HFFc6 (cell line): Measurements from ENCODE around the gene PDPK1. TPM values are rescaled to one million over a fixed set of nuclear protein-coding genes. Genes with fewer than 3 reads are reported as not detected.
A peak's percentile ranks its signal among the peaks of the same experiment; 100 is the strongest.

Experiments used
- DNase-seq: peaks from one replicate; pipeline ENCODE4 v3.0.0-alpha.2; 2018
- H3K27ac Mint-ChIP-seq: 2 replicates; pipeline ENCODE4 v1.8.0; 2020; ENCODE audit warnings: mild to moderate bottlenecking, mixed read lengths
- H3K27me3 Mint-ChIP-seq: 2 replicates; pipeline ENCODE4 v1.8.0; 2021; ENCODE audit warnings: mild to moderate bottlenecking, moderate library complexity, mixed read lengths; ENCODE audit not compliant: insufficient read depth
- H3K36me3 Mint-ChIP-seq: 2 replicates; pipeline ENCODE4 v1.8.0; 2021; ENCODE audit warnings: low read depth, mixed read lengths
- H3K4me1 Mint-ChIP-seq: 2 replicates; pipeline ENCODE4 v1.8.0; 2020; ENCODE audit warnings: low read depth, mixed read lengths
- H3K4me3 Mint-ChIP-seq: 2 replicates; pipeline ENCODE4 v1.8.0; 2020; ENCODE audit warnings: mild to moderate bottlenecking, moderate library complexity, mixed read lengths
- H3K9me3 Mint-ChIP-seq: 2 replicates; pipeline ENCODE4 v1.8.0; 2020; ENCODE audit warnings: mild to moderate bottlenecking, mixed read lengths
- total RNA-seq, 6 experiments: library from RNA; stranded (reverse); fragmentation: NEBNext Ultra II Directional; extraction: Animal tissue kit (Norgen Biotek cat#: 25700); gene quantifications; 2 replicates in 1 of 6; 3 replicates in 5 of 6; pipeline ENCODE4 v1.2.3, GENCODE V29; 2021
- TF ChIP-seq, protein P1 (sequence below): fragments of 200-600 bp; sonication (generic); IDR thresholded peaks from 2 replicates; pipeline ENCODE4 v1.5.0; 2021; ENCODE audit warnings: antibody characterized with exemption, mild to moderate bottlenecking

Gene PDPK1
- total RNA-seq, 6 experiments from 2014 or later = 34.2 to 43.8 (median 37.0) TPM

GRCh38 chr16:2518823-2519710 lies 18.8 kb upstream of the PDPK1 start:
- Mint-ChIP-seq H3K27ac (peak overlapping the region; percentile 90), H3K36me3 (peaks cover 39% of the 10 kb centered on the region), H3K27me3 (peaks cover 26% of the 10 kb centered on the region), H3K4me3 (peak overlapping the region; percentile 84), H3K4me1 (peaks cover 52% of the 10 kb centered on the region), H3K9me3 (no peaks in the 10 kb centered on the region)
- TF ChIP-seq, protein P1, sequence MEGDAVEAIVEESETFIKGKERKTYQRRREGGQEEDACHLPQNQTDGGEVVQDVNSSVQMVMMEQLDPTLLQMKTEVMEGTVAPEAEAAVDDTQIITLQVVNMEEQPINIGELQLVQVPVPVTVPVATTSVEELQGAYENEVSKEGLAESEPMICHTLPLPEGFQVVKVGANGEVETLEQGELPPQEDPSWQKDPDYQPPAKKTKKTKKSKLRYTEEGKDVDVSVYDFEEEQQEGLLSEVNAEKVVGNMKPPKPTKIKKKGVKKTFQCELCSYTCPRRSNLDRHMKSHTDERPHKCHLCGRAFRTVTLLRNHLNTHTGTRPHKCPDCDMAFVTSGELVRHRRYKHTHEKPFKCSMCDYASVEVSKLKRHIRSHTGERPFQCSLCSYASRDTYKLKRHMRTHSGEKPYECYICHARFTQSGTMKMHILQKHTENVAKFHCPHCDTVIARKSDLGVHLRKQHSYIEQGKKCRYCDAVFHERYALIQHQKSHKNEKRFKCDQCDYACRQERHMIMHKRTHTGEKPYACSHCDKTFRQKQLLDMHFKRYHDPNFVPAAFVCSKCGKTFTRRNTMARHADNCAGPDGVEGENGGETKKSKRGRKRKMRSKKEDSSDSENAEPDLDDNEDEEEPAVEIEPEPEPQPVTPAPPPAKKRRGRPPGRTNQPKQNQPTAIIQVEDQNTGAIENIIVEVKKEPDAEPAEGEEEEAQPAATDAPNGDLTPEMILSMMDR = no peak
- no peak for DNase-seq

- H3K27me3 Mint-ChIP-seq = peaks cover 25% of the 10 kb centered on the region
- peaks cover 52% of the 10 kb centered on the region for H3K4me1 Mint-ChIP-seq
- no peaks in the 10 kb centered on the region for H3K9me3 Mint-ChIP-seq
- peak overlapping the region; percentile 84 for H3K4me3 Mint-ChIP-seq
- H3K36me3 Mint-ChIP-seq = peaks cover 43% of the 10 kb centered on the region
- H3K27ac Mint-ChIP-seq = peak overlapping the region; percentile 90
- TF ChIP-seq, protein P1 = no peak
- no peak for DNase-seq
These were observed 18.1 kb upstream of the PDPK1 start for GRCh38 chr16:2519711-2520080.

DNA sequence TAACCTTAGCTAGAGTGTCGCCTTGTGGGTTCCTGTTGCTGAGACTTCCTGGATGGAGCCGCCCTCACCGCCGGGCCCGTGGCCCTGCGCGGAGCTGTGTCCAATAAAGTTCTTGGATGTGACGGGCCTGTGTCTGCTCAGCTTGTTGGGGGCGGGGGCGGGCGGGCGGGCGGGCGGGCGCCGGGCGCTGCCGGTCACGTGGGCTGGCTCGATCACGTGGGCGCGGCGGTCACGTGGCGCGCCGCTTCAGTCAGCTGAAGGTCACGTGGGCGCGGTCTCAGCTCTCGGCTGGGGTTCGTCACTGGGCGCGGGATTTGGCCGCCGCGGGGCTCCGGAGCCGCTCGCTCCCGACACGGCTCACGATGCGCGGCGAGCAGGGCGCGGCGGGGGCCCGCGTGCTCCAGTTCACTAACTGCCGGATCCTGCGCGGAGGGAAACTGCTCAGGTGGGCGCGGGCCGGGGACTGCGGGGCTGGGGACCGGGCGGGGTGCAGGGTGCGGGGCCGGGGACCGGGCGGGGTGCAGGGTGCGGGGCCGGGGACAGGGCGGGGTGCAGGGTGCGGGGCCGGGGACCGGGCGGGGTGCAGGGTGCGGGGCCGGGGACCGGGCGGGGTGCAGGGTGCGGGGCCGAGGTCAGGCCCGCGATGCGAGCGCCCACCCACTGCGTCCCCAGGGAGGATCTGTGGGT lies 17.6 kb upstream of the PDPK1 start, which contains the start of gene AMDHD2:
Gene AMDHD2 (plus strand): TSS at position 275 of the 687 bp plus-strand sequence. CDS start 88 bp downstream, at position 363.
- Mint-ChIP-seq H3K4me1 (peaks cover 50% of the 10 kb centered on the region), H3K27ac (peak within 1 kb of the TSS; percentile 90), H3K27me3 (peaks cover 20% of the 10 kb centered on the region), H3K36me3 (peaks cover 42% of the 10 kb centered on the region), H3K4me3 (peak within 1 kb of the TSS; percentile 86), H3K9me3 (no peaks in the 10 kb centered on the region)
- DNase-seq = peak; percentile 85
- TF ChIP-seq, protein P1 = no peak

GRCh38 chr16:2520784-2521531 lies 16.9 kb upstream of the PDPK1 start:
- peaks cover 19% of the 10 kb centered on the region for H3K27me3 Mint-ChIP-seq
- peak overlapping the region; percentile 86 for H3K4me3 Mint-ChIP-seq
- H3K27ac Mint-ChIP-seq = peak overlapping the region; percentile 74
- TF ChIP-seq, protein P1 = no peak
- H3K4me1 Mint-ChIP-seq = peaks cover 43% of the 10 kb centered on the region
- DNase-seq = no peak
- H3K36me3 Mint-ChIP-seq = peaks cover 38% of the 10 kb centered on the region
- H3K9me3 Mint-ChIP-seq = no peaks in the 10 kb centered on the region

GRCh38 chr16:2523801-2524231 lies 14.0 kb upstream of the PDPK1 start:
- H3K27me3 Mint-ChIP-seq = peaks cover 16% of the 10 kb centered on the region
- H3K4me1 Mint-ChIP-seq = peaks cover 20% of the 10 kb centered on the region
- H3K4me3 Mint-ChIP-seq = no peak overlapping the region
- H3K36me3 Mint-ChIP-seq = peaks cover 27% of the 10 kb centered on the region
- TF ChIP-seq, protein P1 = no peak
- H3K27ac Mint-ChIP-seq = no peak overlapping the region
- H3K9me3 Mint-ChIP-seq = no peaks in the 10 kb centered on the region
- no peak for DNase-seq
